ENCODE data around the gene ATP2A1. TPM values are rescaled to one million over a fixed set of nuclear protein-coding genes. Genes with fewer than 3 reads are reported as not detected.

Gene ATP2A1
- total RNA-seq, 1 experiment from 2014 or later = 10.3 TPM

DNA sequence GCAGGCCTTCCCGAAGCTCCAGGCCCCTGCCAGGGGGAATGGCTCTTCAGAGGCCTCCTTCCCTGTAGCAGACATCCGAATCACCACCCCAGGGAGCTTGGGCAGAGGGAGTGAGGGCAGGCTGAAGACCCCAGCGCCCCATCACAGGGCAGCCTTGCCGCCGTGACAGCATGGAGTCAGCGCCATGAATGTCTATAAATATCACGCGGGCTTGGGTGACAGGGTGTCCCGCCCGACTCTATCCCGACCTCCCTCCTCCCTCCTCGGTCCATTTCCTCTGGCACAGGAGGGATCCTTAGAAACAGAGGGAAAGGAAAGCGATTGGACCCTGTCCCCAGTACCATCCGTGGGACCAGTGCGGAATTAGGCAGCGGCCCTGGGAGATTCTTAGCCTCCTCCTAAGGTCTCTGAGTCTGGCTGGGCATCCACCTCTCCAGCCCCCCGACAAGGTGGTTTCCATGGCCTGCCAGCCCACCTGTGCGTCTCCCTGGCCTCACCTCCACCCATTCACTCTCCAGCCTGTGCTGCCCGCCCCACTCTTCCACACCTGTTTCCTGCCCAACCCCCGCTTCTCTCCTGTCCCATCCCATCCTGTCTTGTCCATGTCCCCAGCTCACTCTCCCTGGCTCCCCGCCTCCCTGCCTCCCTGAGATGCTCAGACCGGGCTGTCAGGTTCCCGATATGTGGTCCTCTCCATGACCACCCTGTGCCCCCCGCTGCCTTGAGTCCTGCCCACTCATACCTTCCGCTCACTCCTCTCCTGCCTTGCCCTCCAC lies 5.1 kb downstream of the ATP2A1 start:
- no peaks in the 10 kb centered on the region for H3K79me2 ChIP-seq (ENCODE audit: insufficient read depth, low read length)
- POLR2A ChIA-PET = no interaction called here
- no peaks in the 10 kb centered on the region for H3K9me2 ChIP-seq (ENCODE audit: insufficient read depth)
- peaks cover 5 to 17% of the 10 kb centered on the region in 2 experiments; a peak in 2 of 4 replicates for H3K4me1 ChIP-seq (ENCODE audit: control insufficient read depth in 1 of 2, insufficient read depth in 2 of 2, low read length in 2 of 2)
- no peak overlapping the region for H2AFZ ChIP-seq (ENCODE audit: low read depth, low read length, poor library complexity, severe bottlenecking)
- no TSS peak for BruUV-seq (replicated peaks)
- intact Hi-C loops (cut with micrococcal nuclease) = no loop called here
- no peaks in the 10 kb centered on the region for H3K36me3 ChIP-seq (ENCODE audit: control insufficient read depth in 1 of 2, insufficient read depth in 2 of 2, low read length in 2 of 2)
- RAD21 ChIA-PET (ENCODE audit: low non-redundant PET in 1 of 2, low total read pairs in 2 of 2, uncharacterized antibody in 2 of 2, unreplicated experiment in 2 of 2) = no interaction called here
- H3K27me3 ChIP-seq (ENCODE audit: insufficient read depth, low read length) = no peaks in the 10 kb centered on the region
- no peak overlapping the region for H3K9ac ChIP-seq (ENCODE audit: low read length)
- H4K20me1 ChIP-seq (ENCODE audit: insufficient read depth) = no peaks in the 10 kb centered on the region
- ATAC-seq = no peak
- TF ChIP-seq POLR2AphosphoS5 (IDR thresholded peaks at IDR 0.05; ENCODE audit: low read depth, low read length) = no peak
- TF ChIP-seq, protein P1, sequence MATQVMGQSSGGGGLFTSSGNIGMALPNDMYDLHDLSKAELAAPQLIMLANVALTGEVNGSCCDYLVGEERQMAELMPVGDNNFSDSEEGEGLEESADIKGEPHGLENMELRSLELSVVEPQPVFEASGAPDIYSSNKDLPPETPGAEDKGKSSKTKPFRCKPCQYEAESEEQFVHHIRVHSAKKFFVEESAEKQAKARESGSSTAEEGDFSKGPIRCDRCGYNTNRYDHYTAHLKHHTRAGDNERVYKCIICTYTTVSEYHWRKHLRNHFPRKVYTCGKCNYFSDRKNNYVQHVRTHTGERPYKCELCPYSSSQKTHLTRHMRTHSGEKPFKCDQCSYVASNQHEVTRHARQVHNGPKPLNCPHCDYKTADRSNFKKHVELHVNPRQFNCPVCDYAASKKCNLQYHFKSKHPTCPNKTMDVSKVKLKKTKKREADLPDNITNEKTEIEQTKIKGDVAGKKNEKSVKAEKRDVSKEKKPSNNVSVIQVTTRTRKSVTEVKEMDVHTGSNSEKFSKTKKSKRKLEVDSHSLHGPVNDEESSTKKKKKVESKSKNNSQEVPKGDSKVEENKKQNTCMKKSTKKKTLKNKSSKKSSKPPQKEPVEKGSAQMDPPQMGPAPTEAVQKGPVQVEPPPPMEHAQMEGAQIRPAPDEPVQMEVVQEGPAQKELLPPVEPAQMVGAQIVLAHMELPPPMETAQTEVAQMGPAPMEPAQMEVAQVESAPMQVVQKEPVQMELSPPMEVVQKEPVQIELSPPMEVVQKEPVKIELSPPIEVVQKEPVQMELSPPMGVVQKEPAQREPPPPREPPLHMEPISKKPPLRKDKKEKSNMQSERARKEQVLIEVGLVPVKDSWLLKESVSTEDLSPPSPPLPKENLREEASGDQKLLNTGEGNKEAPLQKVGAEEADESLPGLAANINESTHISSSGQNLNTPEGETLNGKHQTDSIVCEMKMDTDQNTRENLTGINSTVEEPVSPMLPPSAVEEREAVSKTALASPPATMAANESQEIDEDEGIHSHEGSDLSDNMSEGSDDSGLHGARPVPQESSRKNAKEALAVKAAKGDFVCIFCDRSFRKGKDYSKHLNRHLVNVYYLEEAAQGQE (IDR thresholded peaks at IDR 0.05; ENCODE audit: low read depth) = no peak
- H3K27ac ChIP-seq (ENCODE audit: low read depth, low read length) = no peak overlapping the region
- no peaks in the 10 kb centered on the region for H3K9me3 ChIP-seq (ENCODE audit: control insufficient read depth in 1 of 2, insufficient read depth in 1 of 2, low read depth in 1 of 2, low read length in 2 of 2)
- no peak overlapping the region for H3K4me2 ChIP-seq (ENCODE audit: low read length)
- H3K4me3 ChIP-seq (replicated peaks in 1 of 2; ENCODE audit: low read depth in 1 of 2, low read length in 2 of 2) = no peak overlapping the region
- no peak for DNase-seq (ENCODE audit: low read depth, low spot score)
- CTCF ChIA-PET = no interaction called here

DNA sequence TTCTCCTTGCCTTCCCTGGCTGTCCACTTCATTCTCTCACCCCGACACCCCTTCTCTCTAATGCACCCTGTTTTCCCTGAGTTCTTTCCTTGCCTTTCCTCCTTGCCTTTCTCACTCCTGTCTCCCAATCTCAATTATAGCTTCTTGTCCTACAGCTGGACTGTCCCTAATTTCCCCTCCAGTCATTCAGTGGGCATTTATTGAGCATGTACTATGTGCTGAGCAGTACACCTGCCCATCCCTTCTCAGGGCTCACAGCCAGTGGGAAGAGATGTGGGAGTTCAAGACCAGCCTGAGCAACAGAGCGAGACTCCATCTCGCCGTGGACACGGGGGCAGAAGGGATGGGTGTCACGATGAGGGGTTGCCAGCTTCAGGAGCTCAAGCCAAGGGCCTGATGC lies 5.8 kb downstream of the ATP2A1 start:
- H3K27ac ChIP-seq (ENCODE audit: low read depth, low read length) = no peak overlapping the region
- no peaks in the 10 kb centered on the region for H3K9me2 ChIP-seq (ENCODE audit: insufficient read depth)
- H3K4me1 ChIP-seq (ENCODE audit: control insufficient read depth in 1 of 2, insufficient read depth in 2 of 2, low read length in 2 of 2) = peaks cover 0 to 11% of the 10 kb centered on the region in 2 experiments; a peak in 2 of 4 replicates
- H2AFZ ChIP-seq (ENCODE audit: low read depth, low read length, poor library complexity, severe bottlenecking) = no peak overlapping the region
- CTCF ChIA-PET = no interaction called here
- H3K79me2 ChIP-seq (ENCODE audit: insufficient read depth, low read length) = no peaks in the 10 kb centered on the region
- H3K4me2 ChIP-seq (ENCODE audit: low read length) = no peak overlapping the region
- RAD21 ChIA-PET (ENCODE audit: low non-redundant PET in 1 of 2, low total read pairs in 2 of 2, uncharacterized antibody in 2 of 2, unreplicated experiment in 2 of 2) = no interaction called here
- H3K9me3 ChIP-seq (ENCODE audit: control insufficient read depth in 1 of 2, insufficient read depth in 1 of 2, low read depth in 1 of 2, low read length in 2 of 2) = no peaks in the 10 kb centered on the region
- no peak overlapping the region for H3K9ac ChIP-seq (ENCODE audit: low read length)
- intact Hi-C loops (cut with micrococcal nuclease) = no loop called here
- H4K20me1 ChIP-seq (ENCODE audit: insufficient read depth) = no peaks in the 10 kb centered on the region
- BruUV-seq (replicated peaks) = no TSS peak
- POLR2A ChIA-PET = no interaction called here
- ATAC-seq = no peak
- H3K27me3 ChIP-seq (ENCODE audit: insufficient read depth, low read length) = no peaks in the 10 kb centered on the region
- H3K4me3 ChIP-seq (replicated peaks in 1 of 2; ENCODE audit: low read depth in 1 of 2, low read length in 2 of 2) = no peak overlapping the region
- no peaks in the 10 kb centered on the region; a peak in 1 of 4 replicates for H3K36me3 ChIP-seq (ENCODE audit: control insufficient read depth in 1 of 2, insufficient read depth in 2 of 2, low read length in 2 of 2)
- DNase-seq (ENCODE audit: low read depth, low spot score) = no peak
- TF ChIP-seq JUND (IDR thresholded peaks at IDR 0.05) (no peak), TCF7L2 (IDR thresholded peaks at IDR 0.05; ENCODE audit: borderline replicate concordance, extremely low read depth, insufficient read depth, insufficient read length) (no peak), FOSL1 (IDR thresholded peaks at IDR 0.05; ENCODE audit: low read depth) (no peak), SRF (IDR thresholded peaks at IDR 0.05; ENCODE audit: low read depth) (no peak), CEBPB (IDR thresholded peaks at IDR 0.05; ENCODE audit: low read depth) (no peak), YY1 (IDR thresholded peaks at IDR 0.05; ENCODE audit: extremely low read depth, insufficient replicate concordance, low read depth, low read length) (no peak), CBX3 (IDR thresholded peaks at IDR 0.05; ENCODE audit: low read depth) (no peak)
- TF ChIP-seq, protein P2, sequence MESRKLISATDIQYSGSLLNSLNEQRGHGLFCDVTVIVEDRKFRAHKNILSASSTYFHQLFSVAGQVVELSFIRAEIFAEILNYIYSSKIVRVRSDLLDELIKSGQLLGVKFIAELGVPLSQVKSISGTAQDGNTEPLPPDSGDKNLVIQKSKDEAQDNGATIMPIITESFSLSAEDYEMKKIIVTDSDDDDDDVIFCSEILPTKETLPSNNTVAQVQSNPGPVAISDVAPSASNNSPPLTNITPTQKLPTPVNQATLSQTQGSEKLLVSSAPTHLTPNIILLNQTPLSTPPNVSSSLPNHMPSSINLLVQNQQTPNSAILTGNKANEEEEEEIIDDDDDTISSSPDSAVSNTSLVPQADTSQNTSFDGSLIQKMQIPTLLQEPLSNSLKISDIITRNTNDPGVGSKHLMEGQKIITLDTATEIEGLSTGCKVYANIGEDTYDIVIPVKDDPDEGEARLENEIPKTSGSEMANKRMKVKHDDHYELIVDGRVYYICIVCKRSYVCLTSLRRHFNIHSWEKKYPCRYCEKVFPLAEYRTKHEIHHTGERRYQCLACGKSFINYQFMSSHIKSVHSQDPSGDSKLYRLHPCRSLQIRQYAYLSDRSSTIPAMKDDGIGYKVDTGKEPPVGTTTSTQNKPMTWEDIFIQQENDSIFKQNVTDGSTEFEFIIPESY (IDR thresholded peaks at IDR 0.05; ENCODE audit: extremely low read depth, insufficient replicate concordance, low read length) = no peak
- TF ChIP-seq, protein P3, sequence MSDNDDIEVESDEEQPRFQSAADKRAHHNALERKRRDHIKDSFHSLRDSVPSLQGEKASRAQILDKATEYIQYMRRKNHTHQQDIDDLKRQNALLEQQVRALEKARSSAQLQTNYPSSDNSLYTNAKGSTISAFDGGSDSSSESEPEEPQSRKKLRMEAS (IDR thresholded peaks at IDR 0.05) = no peak

Data from HCT116 (cell line).